OCI-M2 (cell line): ENCODE results near the gene SMTN.
"Not testable (repeated sequence)": the region's sequence is repeated elsewhere in the genome, so short reads cannot be mapped to it uniquely, and the experiment has no call there.

Experiments used
- DNase-seq: peaks from one replicate; lab custom pipeline; 2025; ENCODE audit not compliant: unreplicated experiment; lab: John Stamatoyannopoulos, UW

SMTN gene

DNA sequence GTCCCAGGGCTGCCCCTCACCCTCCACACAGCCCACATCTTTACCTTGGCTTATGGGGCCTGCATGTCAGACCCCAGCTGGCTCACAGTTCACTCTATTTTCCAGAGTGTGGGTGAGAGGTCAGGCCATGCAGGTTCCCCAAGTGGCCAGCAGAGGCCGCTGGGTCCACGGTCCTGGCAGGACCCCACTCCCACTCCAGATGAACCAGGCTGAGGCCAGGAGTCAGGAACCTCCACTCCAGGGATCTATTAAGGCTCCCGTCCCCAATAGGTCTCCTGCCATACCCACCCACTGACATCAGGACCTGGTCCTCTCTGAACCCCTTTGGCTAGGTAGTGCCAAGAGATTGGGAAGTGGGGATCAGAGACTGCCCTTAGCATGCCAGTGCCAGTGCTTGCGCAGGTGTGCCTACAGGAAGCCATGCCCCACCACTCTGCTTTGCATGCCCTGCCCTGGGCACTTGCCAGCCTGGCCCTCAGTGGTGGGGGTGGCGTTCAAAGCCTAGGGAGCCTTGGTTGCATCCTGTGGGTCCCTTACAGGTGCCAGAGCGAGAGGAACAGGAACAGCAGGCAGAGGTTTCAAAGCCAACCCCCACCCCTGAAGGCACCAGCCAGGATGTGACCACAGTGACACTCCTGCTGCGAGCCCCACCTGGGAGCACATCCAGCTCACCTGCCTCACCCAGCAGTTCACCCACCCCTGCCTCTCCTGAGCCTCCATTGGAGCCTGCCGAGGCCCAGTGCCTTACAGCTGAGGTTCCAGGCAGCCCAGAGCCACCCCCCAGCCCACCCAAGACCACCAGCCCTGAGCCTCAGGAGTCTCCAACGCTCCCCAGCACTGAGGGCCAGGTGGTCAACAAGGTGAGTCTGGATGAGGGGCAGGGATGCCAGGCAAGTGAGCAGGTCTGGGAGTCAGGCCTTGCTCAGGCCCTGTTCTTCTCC is 8.3 kb downstream of the SMTN start:
- DNase-seq: no peak

DNA sequence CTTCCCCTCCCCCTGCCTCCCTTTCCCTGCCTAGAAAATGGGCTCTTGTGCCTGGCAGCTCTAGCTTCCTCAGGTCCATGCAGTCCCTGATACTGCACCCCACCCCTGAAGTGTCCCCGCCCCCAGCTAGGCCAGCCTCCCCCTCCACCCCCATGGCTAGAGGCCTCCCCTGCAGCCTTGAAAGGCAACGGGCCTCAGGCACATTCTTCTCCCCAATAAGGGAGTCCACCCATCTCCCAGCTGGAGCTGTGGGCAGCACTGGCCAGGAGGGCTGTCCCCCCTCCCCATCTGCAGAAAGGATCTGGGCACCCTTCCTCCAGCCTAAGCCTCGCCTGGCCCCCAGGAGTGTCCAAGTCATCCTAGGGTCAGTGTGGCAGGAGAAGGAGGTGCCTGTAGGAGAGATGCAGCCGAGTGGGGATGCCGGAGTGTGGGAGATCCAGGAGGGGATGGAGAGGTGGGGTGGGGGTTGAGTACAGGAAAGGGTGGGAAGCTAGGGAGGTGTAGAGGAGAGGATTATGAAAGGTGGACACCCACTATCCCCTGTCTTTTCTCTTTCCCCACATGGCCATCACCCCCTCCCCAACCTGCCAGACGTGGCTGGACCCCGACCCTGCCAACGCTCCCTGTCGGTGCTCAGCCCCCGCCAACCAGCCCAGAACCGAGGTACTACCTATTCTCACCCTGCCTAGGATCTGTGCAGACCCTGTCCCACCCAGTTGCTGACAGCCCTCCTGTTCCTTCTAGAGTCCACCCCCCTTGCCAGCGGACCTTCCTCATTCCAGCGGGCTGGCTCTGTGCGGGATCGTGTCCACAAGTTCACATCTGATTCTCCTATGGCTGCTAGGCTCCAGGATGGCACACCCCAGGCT is 9.3 kb downstream of the SMTN start:
- no peak for DNase-seq

DNA sequence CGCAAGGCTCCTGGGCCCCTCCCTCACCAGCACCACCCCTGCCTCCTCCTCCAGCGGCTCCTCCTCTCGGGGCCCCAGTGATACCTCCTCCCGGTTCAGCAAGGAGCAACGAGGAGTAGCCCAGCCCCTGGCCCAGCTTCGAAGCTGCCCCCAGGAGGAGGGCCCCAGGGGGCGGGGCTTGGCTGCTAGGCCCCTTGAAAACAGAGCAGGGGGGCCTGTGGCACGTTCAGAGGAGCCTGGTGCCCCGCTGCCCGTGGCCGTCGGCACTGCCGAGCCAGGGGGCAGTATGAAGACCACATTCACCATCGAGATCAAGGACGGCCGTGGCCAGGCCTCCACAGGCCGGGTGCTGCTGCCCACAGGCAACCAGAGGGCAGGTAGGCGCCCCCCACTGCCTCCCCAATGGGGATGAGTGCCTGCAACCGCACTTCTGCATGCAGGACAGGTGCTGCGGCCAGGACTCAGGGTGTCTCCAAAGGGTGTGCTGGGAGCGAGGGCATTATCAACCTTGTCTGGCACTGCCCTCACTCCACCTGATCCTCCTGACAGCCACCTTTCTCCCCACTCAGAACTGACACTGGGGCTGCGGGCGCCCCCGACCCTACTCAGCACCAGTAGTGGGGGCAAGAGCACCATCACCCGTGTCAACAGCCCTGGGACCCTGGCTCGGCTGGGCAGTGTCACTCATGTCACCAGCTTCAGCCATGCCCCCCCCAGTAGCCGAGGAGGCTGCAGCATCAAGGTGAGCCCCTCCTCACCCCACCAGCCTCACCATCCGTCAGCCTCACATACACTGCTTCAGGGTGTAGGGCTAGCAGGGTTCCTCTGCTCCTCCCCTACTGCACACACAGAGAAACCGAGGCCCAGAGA is 10.2 kb downstream of the SMTN start:
- no peak for DNase-seq

DNA sequence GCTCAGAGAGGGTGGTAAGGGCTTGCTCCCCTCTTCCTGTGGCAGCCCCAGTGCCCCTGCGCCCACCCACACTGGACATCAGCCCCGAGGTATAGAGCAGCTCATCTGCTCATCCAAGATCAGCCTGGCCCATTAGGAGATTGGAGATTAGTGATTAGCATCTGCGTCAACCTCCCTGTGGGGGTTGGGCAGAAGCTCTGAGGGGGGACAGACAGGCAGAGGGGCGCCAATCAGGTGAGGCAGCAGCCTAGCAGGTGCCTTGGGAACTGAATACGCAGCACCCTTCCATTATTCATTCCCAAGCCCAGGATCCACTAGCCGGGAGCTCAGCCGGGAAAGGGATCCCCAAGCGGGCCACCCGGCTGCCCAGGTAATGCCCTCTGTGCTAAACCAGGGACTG is 11.0 kb downstream of the SMTN start:
- DNase-seq: no peak

DNA sequence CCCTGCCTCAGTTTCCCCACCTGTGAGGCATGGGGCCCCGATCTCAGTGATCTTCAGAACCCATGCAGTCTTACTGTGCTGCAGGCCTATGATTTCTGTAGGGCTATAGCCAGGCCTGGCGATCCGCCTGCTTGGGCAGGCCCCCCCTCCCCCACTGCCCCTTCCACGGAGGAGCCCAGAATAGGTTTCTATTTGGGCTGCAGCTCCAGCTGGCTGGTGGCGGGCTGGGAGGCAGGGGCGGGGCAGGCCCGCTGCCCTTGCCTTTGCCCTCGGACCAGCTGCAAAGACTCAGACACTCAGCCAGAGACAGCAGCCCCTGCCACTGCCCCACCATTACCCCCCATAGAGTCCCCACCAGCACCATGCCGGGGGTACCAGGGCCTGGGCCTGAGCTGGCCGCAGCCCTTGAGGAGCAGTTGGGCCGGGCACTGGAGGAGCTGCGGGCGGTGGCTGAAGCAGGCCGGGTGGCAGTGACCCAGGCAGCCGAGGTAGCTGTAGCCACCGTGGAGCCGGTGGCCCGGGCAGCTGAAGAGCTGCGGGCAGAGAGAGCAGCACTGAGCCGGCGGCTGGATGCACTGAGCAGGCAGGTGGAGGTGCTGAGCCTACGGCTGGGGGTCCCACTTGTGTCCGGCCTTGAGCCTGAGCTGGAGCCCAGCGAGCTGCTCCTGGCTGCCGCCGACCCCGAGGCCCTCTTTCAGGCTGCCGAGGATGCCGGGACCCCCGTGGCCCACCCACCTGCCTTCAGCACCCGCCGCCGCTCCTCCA is 12.2 kb downstream of the SMTN start:
- no peak for DNase-seq

DNA sequence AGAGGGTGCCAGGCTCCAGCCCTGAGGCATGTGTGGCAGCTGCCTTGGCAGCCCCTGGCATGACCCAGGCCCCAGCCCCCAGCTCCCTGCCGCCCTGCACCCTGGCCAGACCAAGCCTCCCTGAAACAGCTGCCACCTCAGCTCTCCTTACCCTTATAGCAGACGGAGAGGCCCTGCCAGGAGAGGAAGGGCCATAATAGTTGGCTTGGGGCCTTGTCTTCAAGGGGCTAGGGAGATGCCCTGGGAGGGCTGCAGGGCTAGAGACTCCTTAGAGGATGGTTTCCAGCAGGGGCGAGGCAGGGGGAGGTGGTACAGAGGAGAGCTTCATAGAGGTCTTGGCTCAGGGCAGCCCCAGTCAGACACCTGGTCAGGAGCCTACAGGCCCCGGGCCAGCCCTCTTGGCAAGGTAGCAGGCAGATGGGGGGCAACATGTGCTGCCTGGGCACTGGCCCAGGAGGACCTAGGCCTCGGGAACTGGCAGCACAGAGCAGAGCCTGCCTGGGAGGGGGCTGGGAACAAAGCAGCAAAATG is 13.0 kb downstream of the SMTN start:
- no peak for DNase-seq

DNA sequence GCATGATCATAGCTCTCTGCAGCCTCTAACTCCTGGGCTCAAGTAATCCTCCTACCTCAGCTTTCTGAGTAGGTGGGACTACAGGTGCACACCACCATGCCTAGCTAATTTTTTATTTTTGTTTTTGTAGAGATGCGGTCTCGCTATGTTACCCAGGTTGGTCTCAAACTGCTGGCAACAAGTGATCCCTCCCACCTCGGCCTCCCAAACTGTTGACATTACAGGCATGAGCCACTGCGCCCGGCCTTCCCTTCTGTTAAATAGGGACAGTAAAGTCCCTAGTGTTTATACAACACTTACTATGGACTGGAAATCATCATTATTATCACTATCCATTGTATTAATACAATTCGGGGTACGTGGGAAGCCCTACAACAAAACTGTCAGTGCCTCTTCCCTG is 13.6 kb downstream of the SMTN start:
- DNase-seq: no peak

DNA sequence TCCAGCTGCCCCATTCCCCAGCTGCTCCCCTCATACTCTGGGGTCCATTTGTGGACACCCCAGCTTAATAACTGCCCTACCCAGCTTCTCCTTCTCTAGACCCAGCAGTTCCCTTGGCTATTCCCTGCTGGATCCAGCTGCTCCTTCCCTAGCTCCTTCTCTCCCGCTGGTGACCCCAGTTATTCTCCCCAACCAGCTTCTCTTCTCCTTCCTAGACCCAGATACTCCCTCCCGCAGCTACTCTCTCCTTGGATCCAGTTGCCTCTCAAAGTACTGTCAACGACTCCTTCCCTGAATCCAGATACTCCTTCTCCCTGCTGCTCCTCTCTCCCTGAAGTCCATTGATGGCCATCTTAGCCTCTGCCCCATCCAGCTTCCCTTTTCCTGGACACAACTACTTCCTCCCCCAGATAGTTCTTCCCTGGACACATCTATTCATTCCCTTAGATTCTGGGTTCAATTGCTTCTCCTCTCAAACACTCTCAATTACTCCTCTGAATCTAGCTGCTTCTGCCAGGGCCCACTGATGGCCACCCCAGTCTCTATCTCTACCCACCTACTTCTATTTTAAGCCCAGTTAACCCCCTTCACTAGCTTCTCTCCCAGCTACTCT is 14.6 kb downstream of the SMTN start:
- DNase-seq: no peak

DNA sequence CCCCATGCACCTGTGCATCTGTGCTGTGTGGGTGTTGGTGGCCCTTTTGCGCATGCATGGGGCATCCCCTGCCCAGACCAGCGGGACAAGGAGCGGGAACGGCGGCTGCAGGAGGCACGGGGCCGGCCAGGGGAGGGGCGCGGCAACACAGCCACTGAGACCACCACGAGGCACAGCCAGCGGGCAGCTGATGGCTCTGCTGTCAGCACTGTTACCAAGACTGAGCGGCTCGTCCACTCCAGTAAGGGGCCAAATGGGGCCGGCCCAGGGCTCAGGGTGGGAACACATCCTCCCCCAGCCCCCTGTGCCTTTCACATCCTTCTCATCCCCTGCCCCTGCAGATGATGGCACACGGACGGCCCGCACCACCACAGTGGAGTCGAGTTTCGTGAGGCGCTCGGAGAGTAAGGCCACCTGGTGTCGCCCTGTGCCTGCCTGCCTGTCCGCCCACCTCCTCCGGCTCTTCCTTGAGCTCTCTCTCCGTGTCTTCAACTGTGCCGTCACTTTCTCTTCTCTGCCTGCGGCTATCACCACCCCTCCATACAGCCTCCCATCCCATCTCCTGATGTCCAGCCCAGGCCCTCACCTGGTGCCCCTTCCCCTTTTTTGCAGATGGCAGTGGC is 15.7 kb downstream of the SMTN start:
- no peak for DNase-seq

DNA sequence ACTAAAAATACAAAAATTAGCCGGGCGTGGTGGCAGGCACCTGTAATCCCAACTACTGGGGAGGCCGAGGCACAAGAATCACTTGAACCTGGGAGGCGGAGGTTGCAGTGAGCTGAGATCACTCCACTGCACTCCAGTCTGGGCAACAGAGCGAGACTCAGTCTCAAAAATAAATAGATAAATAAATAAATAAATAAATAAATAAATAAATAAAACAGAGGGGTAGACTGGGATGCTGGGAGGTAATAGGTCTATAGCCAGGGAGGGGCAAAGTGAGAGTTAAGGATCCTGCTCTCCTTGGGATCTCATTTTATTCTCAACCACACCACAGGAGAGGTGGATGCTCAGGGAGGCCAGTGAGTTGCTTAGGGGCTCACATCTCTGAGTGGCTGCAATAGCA is 16.4 kb downstream of the SMTN start:
- DNase-seq: not testable (repeated sequence)

DNA sequence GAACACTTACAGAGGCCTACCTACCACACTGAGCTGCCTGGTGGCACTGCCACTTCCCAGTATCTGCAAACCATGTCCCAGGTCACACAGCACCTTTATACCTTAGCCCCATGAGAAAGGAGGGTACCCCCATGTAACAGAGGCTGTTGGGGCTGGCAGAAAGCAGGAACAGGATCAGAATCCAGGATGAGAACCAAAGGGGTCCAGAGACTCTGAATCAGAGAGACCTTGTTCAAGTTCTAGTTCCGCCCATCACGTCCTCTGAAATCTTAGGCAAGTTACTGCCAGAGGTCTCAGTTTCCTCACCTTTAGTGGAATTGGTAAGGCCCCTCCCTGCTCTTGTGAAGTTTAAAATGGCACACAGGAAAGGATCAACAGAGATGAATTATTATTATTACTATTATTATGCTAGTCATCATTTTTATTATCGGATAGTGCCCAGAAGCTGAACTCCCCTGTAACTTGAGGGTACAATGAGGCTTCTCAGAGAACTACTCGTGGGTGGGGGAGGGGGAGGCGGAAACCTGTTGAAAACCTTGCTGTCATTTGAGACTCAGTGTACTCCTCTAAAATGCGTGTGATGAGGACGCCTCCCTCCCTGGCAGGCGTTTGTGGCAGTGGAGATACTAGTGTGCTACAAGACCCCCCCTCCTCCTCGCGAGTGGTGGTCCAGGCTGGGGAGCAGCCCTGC is 17.0 kb downstream of the SMTN start:
- no peak for DNase-seq

DNA sequence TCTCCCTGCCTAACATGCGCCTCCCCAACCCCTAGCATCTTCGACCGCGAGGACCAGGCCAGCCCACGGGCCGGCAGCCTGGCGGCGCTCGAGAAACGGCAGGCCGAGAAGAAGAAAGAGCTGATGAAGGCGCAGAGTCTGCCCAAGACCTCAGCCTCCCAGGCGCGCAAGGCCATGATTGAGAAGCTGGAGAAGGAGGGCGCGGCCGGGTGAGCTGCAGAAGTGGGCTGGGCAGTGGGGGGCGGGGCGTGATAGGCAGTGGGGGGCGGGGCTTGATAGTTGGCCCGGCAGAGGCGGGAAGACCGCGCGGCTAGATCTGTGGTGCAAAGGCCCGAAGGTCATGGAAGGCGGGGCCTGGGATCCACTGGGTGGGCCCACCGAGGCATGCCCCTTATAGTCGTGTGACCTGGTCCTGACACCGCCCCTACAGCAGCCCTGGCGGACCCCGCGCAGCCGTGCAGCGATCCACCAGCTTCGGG is 17.6 kb downstream of the SMTN start:
- DNase-seq: no peak

DNA sequence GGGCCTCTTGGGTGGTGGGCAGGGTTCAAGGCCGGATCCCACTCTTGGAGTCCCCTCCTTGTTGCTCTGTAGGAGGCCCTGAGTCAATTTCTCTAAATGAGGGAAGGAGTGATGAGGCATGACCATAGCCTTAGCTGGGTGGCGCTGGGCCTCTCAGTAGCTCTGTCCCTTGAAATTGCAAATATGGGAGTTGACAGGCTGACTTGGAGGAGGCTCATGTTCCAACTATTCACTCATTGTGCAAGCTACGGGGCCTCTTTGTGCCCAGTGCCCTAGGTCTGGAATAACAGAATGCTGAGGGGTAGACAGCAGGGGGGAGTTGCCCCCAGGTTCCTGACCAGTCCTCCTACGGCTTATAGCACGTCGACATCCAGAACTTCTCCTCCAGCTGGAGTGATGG is 18.3 kb downstream of the SMTN start:
- DNase-seq: no peak

DNA sequence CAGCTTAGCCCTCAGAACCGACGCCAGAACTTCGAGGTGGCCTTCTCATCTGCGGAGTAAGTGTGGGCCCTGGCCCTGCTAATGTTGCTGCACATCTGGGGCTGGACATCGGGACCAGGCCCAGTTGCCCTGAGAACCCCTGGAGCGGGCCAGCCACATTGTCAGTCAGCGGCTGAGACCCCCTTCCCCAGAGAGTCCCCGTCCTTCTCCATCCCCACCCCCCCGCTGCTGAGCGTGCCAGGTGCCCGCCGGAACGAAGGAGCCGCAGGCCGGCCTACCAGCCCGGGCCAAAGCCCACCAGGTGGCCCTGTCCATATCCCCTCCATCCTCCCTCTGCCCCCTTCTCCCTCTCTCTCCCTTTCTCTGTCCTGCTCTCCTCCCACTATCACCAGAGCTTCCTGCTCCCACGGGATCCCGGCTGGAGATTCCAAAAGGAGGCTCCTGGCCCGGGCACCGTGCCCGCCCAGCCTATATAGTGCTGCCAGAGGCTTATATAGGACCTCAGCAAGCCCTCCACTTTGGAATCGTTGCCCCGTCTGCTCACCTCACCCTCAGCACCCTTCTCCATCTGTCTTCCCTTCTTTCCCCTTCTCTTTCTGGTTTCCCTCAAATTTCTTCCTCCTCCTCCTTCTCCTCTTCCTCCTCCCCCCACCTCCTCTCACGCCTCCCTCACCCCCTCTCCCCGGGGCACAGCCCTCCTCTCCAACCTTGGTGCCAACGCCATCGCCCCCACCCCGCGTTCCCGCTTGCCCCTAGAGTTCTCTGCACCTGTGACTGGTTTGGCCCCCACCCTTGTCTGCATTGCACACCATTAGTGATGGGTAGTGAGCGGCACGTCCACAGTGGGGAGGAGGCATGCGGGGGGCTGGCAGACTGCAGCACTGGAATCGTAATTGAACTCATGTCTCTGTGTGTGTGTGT is 19.0 kb downstream of the SMTN start:
- no peak for DNase-seq

DNA sequence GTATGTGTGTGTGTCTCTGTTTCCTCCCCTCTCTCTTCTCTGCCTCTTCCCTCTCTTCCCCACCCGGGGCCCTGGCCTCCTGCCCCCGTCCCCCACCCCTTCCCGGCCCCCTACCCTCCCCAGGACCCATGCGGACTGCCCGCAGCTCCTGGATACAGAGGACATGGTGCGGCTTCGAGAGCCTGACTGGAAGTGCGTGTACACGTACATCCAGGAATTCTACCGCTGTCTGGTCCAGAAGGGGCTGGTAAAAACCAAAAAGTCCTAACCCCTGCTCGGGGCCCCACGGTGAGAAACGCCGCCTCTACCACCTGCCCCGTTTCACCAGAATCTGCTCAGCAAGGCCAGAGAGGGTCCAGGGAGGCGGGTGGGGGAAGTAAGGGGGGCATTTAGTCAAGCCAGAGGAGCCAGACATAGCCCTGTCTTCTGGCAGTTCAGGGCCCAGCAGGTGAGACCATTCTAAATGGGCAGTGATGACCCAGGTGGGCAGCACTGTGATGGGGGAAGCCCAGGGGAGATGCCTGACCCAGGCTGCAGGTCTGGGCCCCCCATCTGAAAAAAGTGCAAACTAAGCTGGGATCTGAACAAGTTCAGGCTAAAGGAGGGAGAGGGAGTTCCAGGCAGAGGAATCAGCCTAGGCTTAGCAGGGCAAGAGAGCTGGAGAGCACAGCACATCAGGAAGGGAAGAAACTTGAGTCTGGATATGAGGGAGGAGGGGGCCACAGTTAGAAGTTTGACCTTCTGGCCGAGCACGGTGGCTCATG is 19.8 kb downstream of the SMTN start:
- DNase-seq: no peak

DNA sequence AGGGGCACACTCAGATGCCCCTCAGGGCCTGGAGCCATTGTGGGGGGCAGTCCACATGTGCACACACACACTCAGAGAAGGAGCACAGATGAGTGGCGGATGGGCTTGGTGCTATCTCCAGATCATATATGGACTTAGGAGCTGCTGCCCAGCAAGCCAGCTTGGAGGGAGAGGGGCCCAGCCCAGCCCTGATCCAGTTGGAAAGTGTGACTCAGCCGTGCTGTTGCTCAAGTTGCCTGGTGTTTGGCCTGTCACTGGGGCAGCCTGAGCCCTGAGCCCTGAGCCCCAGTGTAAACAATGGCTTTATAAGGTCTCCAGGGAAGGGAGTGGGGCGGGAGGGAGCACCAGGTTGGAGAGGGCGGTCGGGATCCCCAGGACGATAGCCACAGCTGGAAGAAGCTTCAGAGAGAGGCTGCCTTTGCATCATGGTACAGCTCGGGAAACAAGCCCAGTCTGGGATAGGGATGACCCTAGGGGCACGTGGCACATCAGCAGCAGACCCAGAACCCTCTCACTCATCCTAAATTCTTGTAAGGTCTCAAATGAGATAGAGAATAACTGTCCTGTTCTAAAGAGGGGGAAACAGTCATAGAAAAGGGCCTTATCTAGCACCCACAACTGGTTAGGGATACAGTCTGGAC is 21.4 kb downstream of the SMTN start:
- no peak for DNase-seq
